CD4-positive, CD25-positive, alpha-beta regulatory T cell (primary cell): ENCODE results near the gene USP2. TPM values are rescaled to one million over a fixed set of nuclear protein-coding genes. Genes with fewer than 3 reads are reported as not detected.

ENCODE experiments used
- ATAC-seq, 2 donors: fragments of 150-1000 bp; cut with Tn5 transposase; one replicate each; pipeline ENCODE4 v1.10.0; 2021; ENCODE audit warnings: low read depth in 2 of 2, moderate number of reproducible peaks in 2 of 2, moderate library complexity in 1 of 2
- DNase-seq, 3 donors: peaks; one replicate each; pipeline versions ENCODE4 v3.0.0 to v3.0.0-alpha.2; 2012 to 2022; ENCODE audit warnings: mixed read lengths in 1 of 3
- H3K27ac ChIP-seq: one replicate; pipeline ENCODE4 v1.7.0; 2013; ENCODE audit warnings: mild to moderate bottlenecking, low read length; ENCODE audit not compliant: insufficient read depth, poor library complexity, severe bottlenecking
- H3K27me3 ChIP-seq: one replicate; pipeline ENCODE4 v1.7.0; 2013; ENCODE audit warnings: low read length; ENCODE audit not compliant: control insufficient read depth, insufficient read depth
- H3K36me3 ChIP-seq: one replicate; pipeline ENCODE4 v1.7.0; 2013; ENCODE audit warnings: mild to moderate bottlenecking, low read length, moderate library complexity; ENCODE audit not compliant: control insufficient read depth, insufficient read depth
- H3K4me1 ChIP-seq: 2 replicates; pipeline ENCODE4 v1.7.0; 2013; ENCODE audit warnings: mild to moderate bottlenecking, low read length; ENCODE audit not compliant: insufficient read depth, control insufficient read depth, poor library complexity, severe bottlenecking
- H3K4me3 ChIP-seq: one replicate; pipeline ENCODE4 v1.7.0; 2013; ENCODE audit warnings: low read depth, mild to moderate bottlenecking, low read length, moderate library complexity
- H3K9me3 ChIP-seq, 2 experiments: 1 replicate in 1 of 2; 2 replicates in 1 of 2; pipeline ENCODE4 v1.7.0; 2013; ENCODE audit warnings: low read length in 2 of 2, mild to moderate bottlenecking in 1 of 2, moderate library complexity in 1 of 2; ENCODE audit not compliant: control insufficient read depth in 2 of 2
- H3K27ac Mint-ChIP-seq, 3 donors: one replicate each; pipeline ENCODE4 v1.8.0; 2020 to 2022; ENCODE audit warnings: mild to moderate bottlenecking in 3 of 3, mixed read lengths in 3 of 3, moderate library complexity in 2 of 3
- H3K27me3 Mint-ChIP-seq: one replicate; pipeline ENCODE4 v1.8.0; 2022; ENCODE audit warnings: mild to moderate bottlenecking, mixed read lengths
- H3K36me3 Mint-ChIP-seq: one replicate; pipeline ENCODE4 v1.8.0; 2020; ENCODE audit warnings: mixed read lengths
- H3K4me1 Mint-ChIP-seq, 4 donors: one replicate each; pipeline ENCODE4 v1.8.0; 2020 to 2022; ENCODE audit warnings: mixed read lengths in 4 of 4, mild to moderate bottlenecking in 1 of 4
- H3K4me3 Mint-ChIP-seq, 4 donors: one replicate each; pipeline ENCODE4 v1.8.0; 2020 to 2022; ENCODE audit warnings: mild to moderate bottlenecking in 4 of 4, mixed read lengths in 4 of 4, moderate library complexity in 3 of 4
- H3K9me3 Mint-ChIP-seq, 7 donors: one replicate each; pipeline ENCODE4 v1.8.0; 2020 to 2022; ENCODE audit warnings: mixed read lengths in 7 of 7, mild to moderate bottlenecking in 3 of 7, moderate library complexity in 2 of 7
- polyA plus RNA-seq, 4 donors: library from polyadenylated mRNA; unstranded; fragments of 300-500 nt; fragmentation: Illumina TruSeq; gene quantifications; one replicate each; pipeline ENCODE4 v1.2.3, GENCODE V29; 2021
- total RNA-seq: library from RNA; stranded (reverse); gene quantifications from one replicate; pipeline ENCODE4 v1.2.3, GENCODE V29; 2022

USP2 gene
- total and polyA plus RNA-seq, 5 donors from 2014 or later: 0.22 to 1.6 TPM; not detected in 3

DNA sequence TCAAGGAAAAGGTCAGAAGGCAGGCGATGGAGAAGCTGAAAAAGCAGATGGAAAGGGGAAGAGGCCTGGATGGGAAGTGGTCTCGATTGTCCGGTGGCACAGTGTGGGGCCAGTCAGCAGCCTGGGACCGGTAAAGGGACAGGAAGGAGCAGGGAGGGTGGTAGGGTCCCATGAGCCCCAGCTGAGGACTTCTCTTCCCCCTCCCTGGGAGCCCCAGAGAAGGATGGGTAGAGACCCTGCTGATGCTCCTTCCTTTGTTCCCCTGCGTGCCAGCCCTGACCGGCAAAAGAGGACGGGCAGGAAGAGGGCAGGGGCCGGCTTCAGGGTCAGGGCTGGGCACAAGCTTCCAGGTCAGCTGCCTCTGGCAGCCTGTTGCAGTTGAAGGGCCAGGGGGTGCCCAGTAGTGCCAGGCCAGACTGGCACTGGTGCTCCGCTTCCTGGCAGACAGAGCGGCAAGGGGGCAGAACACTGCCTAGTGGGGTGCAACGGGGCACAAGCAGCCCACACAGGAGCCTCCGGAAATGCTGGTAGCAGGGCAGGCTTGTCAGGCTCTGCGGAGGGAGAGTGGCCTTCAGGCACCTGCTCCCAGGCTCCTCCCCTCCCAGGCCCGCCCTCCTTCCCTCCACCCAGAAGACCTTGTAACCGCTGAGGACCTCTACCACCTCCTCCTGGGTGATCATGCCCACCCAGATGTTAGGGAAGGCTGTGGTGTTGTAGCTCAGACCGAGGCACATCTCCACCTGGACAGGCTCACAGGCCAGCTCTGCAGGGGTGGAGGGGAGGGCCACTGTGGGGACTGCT, 40.1 kb downstream of the USP2 start:
- no peak for ATAC-seq
- H3K27me3 ChIP-seq: peaks cover 4% of the 10 kb centered on the region
- no peak overlapping the region for H3K4me3 ChIP-seq
- no peak overlapping the region for H3K27ac ChIP-seq
- no peaks in the 10 kb centered on the region for H3K9me3 ChIP-seq
- Mint-ChIP-seq H3K27ac (no peak overlapping the region), H3K4me3 (peak overlapping the region; percentile 15 to 52 (median 20)), H3K27me3 (peaks cover 55% of the 10 kb centered on the region), H3K4me1 (peaks cover 5 to 34% (median 17%) of the 10 kb centered on the region in 4 donors), H3K9me3 (peaks cover 0 to 5% (median 0%) of the 10 kb centered on the region in 7 donors), H3K36me3 (peaks cover 9% of the 10 kb centered on the region)
- H3K36me3 ChIP-seq: no peaks in the 10 kb centered on the region
- no peak for DNase-seq
- peaks cover 25% of the 10 kb centered on the region for H3K4me1 ChIP-seq

GRCh38 chr11:119340335-119341221, 40.9 kb downstream of the USP2 start, which contains the start of gene C1QTNF5:
C1QTNF5 (minus strand) TSS chr11:119340883; CDS start chr11:119340397, 486 bp downstream.
- H3K4me1 Mint-ChIP-seq: peaks cover 5 to 40% (median 22%) of the 10 kb centered on the region in 4 donors
- no peaks in the 10 kb centered on the region for H3K36me3 ChIP-seq
- H3K27ac Mint-ChIP-seq: no peak within 1 kb of the TSS
- peaks cover 11% of the 10 kb centered on the region for H3K36me3 Mint-ChIP-seq
- DNase-seq (no peak), ATAC-seq (no peak)
- no peak within 1 kb of the TSS for H3K4me3 ChIP-seq
- H3K27ac ChIP-seq: no peak within 1 kb of the TSS
- peaks cover 0 to 5% (median 0%) of the 10 kb centered on the region in 7 donors for H3K9me3 Mint-ChIP-seq
- peak within 1 kb of the TSS; percentile 15 to 52 (median 20) for H3K4me3 Mint-ChIP-seq
- peaks cover 4% of the 10 kb centered on the region for H3K27me3 ChIP-seq
- H3K27me3 Mint-ChIP-seq: peaks cover 52% of the 10 kb centered on the region
- H3K9me3 ChIP-seq: no peaks in the 10 kb centered on the region
- peaks cover 25% of the 10 kb centered on the region for H3K4me1 ChIP-seq

DNA sequence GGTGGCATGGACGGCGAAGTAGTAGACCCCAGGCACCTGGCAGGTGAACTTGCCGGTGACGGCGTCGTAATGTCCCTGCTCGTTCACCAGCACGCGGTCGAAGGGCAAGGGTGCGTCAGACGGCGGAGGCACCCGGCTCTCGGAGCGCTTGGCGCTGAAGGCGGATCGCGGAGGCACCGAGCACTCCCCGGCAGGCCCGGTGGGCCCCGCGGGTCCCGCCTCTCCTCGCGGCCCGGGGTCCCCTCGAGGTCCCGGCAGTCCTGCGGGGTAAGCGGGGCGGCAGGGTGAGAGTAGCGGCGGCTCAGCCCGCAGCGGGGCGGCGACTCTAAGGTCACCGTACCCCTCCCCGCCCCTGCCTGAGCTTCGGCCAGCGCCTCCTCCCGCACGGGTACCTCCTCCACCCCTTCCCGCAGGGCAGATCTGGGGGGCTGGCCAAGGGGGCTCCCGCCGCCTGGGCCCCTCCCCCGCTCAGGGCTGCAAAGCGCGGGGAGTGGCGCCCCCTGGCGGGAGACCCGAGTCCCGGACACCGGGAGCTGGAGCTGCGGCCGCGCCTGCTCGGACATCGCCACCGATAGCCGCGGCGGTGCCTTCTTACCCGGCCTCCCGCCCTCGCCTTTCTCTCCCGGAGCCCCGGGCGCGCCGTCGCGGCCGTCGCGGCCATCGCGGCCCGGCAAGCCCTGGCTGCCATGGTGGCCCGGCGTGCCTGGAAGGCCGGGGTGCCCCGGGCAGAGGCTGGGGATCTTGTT, 41.7 kb downstream of the USP2 start:
- H3K9me3 ChIP-seq: no peaks in the 10 kb centered on the region
- H3K27ac ChIP-seq: no peak overlapping the region
- no peak overlapping the region for H3K4me3 ChIP-seq
- H3K4me3 Mint-ChIP-seq: peak overlapping the region in 2 of 4 donors; percentile 65 to 66
- H3K36me3 ChIP-seq: no peaks in the 10 kb centered on the region
- H3K27me3 ChIP-seq: peaks cover 4% of the 10 kb centered on the region
- H3K36me3 Mint-ChIP-seq: peaks cover 11% of the 10 kb centered on the region
- H3K9me3 Mint-ChIP-seq: peaks cover 0 to 5% (median 0%) of the 10 kb centered on the region in 7 donors
- peaks cover 5 to 49% (median 26%) of the 10 kb centered on the region in 4 donors for H3K4me1 Mint-ChIP-seq
- no peak overlapping the region for H3K27ac Mint-ChIP-seq
- H3K27me3 Mint-ChIP-seq: peaks cover 46% of the 10 kb centered on the region
- H3K4me1 ChIP-seq: peaks cover 32% of the 10 kb centered on the region
- ATAC-seq: no peak
- DNase-seq: no peak

DNA sequence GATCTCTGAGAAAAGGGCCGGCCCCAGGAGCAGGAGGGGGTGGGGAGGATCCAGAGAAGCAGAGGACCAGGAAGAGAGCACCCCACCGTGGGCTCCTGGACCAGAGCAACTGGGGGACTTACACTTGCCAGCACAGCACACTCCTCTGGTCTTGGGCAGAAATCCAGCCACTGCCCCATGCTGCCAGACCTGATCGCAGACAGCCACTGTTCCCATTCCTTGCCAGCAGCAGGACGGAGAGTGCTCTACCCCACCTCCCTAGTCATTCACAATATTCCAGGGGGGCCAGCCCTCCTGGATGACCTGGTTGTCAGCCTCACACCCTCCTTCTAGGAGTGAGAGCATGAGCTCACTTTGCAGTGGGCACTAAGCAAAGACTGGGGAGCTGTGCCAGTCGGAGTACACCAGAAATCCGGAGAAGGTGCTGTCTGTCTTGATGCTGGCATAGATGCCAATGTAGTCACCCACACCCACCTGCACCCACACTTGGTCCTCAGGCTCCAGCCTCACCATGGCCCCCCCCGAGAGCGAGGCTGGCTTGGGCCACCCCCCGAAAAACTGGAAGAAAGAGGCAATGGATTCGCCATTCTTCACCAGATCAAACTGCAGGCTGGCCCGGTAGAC, 42.4 kb downstream of the USP2 start:
- Histone ChIP-seq H3K27me3 (peaks cover 4% of the 10 kb centered on the region), H3K4me1 (peaks cover 35% of the 10 kb centered on the region), H3K4me3 (no peak overlapping the region), H3K27ac (no peak overlapping the region), H3K36me3 (no peaks in the 10 kb centered on the region), H3K9me3 (no peaks in the 10 kb centered on the region)
- H3K4me1 Mint-ChIP-seq: peaks cover 8 to 53% (median 29%) of the 10 kb centered on the region in 4 donors
- peak overlapping the region in 3 of 4 donors; percentile 54 to 66 (median 65) for H3K4me3 Mint-ChIP-seq
- H3K36me3 Mint-ChIP-seq: peaks cover 11% of the 10 kb centered on the region
- DNase-seq (no peak), ATAC-seq (no peak)
- peaks cover 47% of the 10 kb centered on the region for H3K27me3 Mint-ChIP-seq
- peaks cover 0 to 5% (median 0%) of the 10 kb centered on the region in 7 donors for H3K9me3 Mint-ChIP-seq
- no peak overlapping the region for H3K27ac Mint-ChIP-seq

GRCh38 chr11:119338318-119338890, 43.1 kb downstream of the USP2 start:
- peaks cover 0 to 5% (median 0%) of the 10 kb centered on the region in 7 donors for H3K9me3 Mint-ChIP-seq
- H3K27ac Mint-ChIP-seq: peak overlapping the region in 2 of 3 donors; percentile 36 to 56
- H3K4me3 Mint-ChIP-seq: peak overlapping the region; percentile 48 to 94 (median 80)
- Histone ChIP-seq H3K27me3 (peaks cover 4% of the 10 kb centered on the region), H3K36me3 (no peaks in the 10 kb centered on the region), H3K4me1 (peaks cover 41% of the 10 kb centered on the region), H3K27ac (no peak overlapping the region), H3K4me3 (no peak overlapping the region), H3K9me3 (no peaks in the 10 kb centered on the region)
- H3K27me3 Mint-ChIP-seq: peaks cover 43% of the 10 kb centered on the region
- peaks cover 11% of the 10 kb centered on the region for H3K36me3 Mint-ChIP-seq
- peak; percentile 43 to 72 (median 65) for DNase-seq
- peak; percentile 18 for ATAC-seq
- H3K4me1 Mint-ChIP-seq: peaks cover 11 to 60% (median 32%) of the 10 kb centered on the region in 4 donors

GRCh38 chr11:119337581-119338317, 43.7 kb downstream of the USP2 start:
- peaks cover 41% of the 10 kb centered on the region for H3K27me3 Mint-ChIP-seq
- peaks cover 12 to 65% (median 33%) of the 10 kb centered on the region in 4 donors for H3K4me1 Mint-ChIP-seq
- H3K9me3 ChIP-seq: no peaks in the 10 kb centered on the region
- DNase-seq (no peak), ATAC-seq (no peak)
- H3K4me3 Mint-ChIP-seq: peak overlapping the region in 3 of 4 donors; percentile 51 to 94 (median 63)
- peaks cover 41% of the 10 kb centered on the region for H3K4me1 ChIP-seq
- no peaks in the 10 kb centered on the region for H3K36me3 ChIP-seq
- H3K4me3 ChIP-seq: no peak overlapping the region
- no peak overlapping the region for H3K27ac Mint-ChIP-seq
- peaks cover 11% of the 10 kb centered on the region for H3K36me3 Mint-ChIP-seq
- H3K9me3 Mint-ChIP-seq: peaks cover 0 to 5% (median 0%) of the 10 kb centered on the region in 7 donors
- H3K27ac ChIP-seq: no peak overlapping the region
- H3K27me3 ChIP-seq: peaks cover 4% of the 10 kb centered on the region
